ENCODE data around the gene POU4F3. TPM values are rescaled to one million over a fixed set of nuclear protein-coding genes. Genes with fewer than 3 reads are reported as not detected.

Gene POU4F3
- total RNA-seq, 1 donor from 2014 or later: not detected

DNA sequence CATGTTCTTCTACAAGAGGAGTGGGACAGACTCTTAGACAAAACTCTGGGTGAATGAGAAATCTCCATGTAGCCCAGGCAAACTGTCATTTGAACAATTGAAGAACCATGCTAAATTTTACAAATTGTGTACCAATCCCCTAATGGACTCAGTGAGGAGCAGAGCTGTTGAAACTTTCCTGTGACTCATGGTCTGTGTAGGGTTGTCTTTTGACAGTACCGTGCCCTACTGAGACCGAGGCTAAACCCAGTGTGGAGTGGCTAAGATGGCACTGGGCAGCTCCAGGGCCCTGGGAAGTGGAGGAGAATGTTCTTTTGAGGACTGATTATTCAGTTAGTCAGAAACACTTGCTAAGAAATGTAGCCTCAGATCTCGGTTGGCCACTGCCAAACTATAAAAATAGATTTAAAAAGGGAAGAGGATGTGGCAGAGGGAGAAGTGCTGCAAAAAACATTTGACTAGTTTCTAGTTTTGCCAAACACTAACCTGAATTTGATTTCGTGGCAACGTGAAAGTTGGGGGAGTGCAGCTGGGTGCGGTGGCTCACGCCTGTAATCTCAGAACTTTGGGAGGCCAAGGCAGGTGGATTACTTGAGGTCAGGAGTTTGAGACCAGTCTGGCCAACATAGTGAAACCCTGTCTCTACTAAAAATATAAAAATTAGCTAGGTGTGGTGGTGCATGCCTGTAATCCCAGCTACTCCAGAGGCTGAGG lies 24.7 kb downstream of the POU4F3 start:
- Histone ChIP-seq H3K27ac (replicated peaks) (no peak overlapping the region), H3K27me3 (ENCODE audit: low read depth) (peaks cover 29% of the 10 kb centered on the region), H3K9me3 (replicated peaks) (no peaks in the 10 kb centered on the region), H3K4me1 (peaks cover 10% of the 10 kb centered on the region), H3K36me3 (no peaks in the 10 kb centered on the region), H3K4me3 (no peak overlapping the region)
- intact Hi-C loops (cut with micrococcal nuclease): no loop called here
- DNase-seq: no peak
- TF ChIP-seq CTCF (IDR thresholded peaks at IDR 0.05; ENCODE audit: borderline replicate concordance): no peak

DNA sequence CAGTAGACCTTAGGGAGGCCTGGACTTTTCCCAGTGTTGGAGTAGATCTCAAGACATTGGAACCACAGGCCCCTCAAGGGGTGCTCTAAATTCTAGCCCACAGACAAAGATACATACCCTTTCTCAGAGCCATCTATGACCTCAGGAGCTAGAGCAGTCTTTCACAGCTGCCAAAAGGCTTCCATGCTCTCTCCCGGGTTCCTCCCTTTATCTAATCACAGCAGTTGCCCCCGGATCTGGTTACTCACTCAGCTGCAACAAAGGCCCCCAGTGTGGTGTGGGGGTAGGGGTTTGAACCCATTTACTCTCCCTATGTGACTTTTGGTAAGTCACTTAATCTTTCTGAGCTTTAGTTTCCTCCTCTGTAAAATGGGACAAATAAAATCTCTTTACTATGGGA lies 27.0 kb downstream of the POU4F3 start:
- intact Hi-C loops (cut with micrococcal nuclease): no loop called here
- H3K9me3 ChIP-seq (replicated peaks): no peaks in the 10 kb centered on the region

GRCh38 chr5:146366904-146367303 lies 28.3 kb downstream of the POU4F3 start:
- peaks cover 15% of the 10 kb centered on the region for H3K27me3 ChIP-seq (ENCODE audit: low read depth)
- DNase-seq: no peak
- intact Hi-C loops (cut with micrococcal nuclease): no loop called here
- H3K36me3 ChIP-seq: no peaks in the 10 kb centered on the region
- H3K4me1 ChIP-seq: peaks cover 10% of the 10 kb centered on the region
- H3K4me3 ChIP-seq: no peak overlapping the region
- no peak for TF ChIP-seq CTCF (IDR thresholded peaks at IDR 0.05; ENCODE audit: borderline replicate concordance)
- H3K27ac ChIP-seq (replicated peaks): no peak overlapping the region
- H3K9me3 ChIP-seq (replicated peaks): no peaks in the 10 kb centered on the region

More for the DNA sequence above, 27.0 kb downstream of the POU4F3 start:
- peaks cover 24% of the 10 kb centered on the region for H3K27me3 ChIP-seq (ENCODE audit: low read depth)
- no peak overlapping the region for H3K27ac ChIP-seq (replicated peaks)
- no peak for DNase-seq
- no peak overlapping the region for H3K4me3 ChIP-seq
- peaks cover 10% of the 10 kb centered on the region for H3K4me1 ChIP-seq
- H3K36me3 ChIP-seq: no peaks in the 10 kb centered on the region
- no peak for TF ChIP-seq CTCF (IDR thresholded peaks at IDR 0.05; ENCODE audit: borderline replicate concordance)

DNA sequence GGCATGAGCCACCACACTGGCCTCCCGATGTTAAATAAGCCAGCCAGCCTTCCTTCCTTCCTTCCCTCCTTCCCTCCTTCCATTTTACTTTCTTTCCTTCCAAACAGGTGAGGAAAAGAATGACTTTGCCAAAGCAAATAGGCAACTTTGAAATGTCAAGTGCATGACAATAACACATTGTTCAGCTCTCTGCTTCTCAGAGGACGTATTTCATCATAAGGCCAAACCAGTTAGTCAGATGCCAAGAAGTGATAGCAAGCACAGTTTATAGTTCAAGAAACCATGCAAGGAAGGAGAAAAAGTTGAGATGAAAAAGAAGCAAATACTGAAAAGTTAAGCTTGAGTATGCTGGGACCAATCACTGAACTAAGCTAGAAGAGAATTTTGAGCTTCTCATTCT lies 29.5 kb downstream of the POU4F3 start:
- no peak for DNase-seq
- no peak for TF ChIP-seq CTCF (IDR thresholded peaks at IDR 0.05; ENCODE audit: borderline replicate concordance)
- no peaks in the 10 kb centered on the region for H3K36me3 ChIP-seq
- H3K27ac ChIP-seq (replicated peaks): no peak overlapping the region
- no peaks in the 10 kb centered on the region for H3K9me3 ChIP-seq (replicated peaks)
- peaks cover 8% of the 10 kb centered on the region for H3K4me1 ChIP-seq
- H3K27me3 ChIP-seq (ENCODE audit: low read depth): peaks cover 15% of the 10 kb centered on the region
- no peak overlapping the region for H3K4me3 ChIP-seq
- intact Hi-C loops (cut with micrococcal nuclease): no loop called here

DNA sequence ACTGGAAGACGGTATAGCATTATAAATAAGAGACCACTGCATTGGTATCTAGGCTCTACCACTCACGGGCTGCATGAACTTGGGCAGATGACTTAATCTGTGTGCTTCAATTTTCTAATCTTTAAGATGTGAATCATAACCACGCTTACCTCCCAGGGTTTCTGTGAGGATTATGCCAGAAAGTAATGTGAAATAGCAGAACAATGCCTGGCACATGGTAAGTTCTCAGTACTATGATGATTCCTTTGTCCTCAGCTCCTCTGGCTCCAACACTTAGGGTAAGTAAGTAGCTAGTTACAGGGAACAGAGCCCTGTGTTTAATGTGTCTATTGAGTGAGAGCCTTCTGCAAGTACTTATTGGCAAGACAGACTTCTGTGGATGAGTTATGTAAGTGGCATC lies 31.1 kb downstream of the POU4F3 start:
- Histone ChIP-seq H3K27ac (replicated peaks) (no peak overlapping the region), H3K36me3 (no peaks in the 10 kb centered on the region), H3K27me3 (ENCODE audit: low read depth) (peaks cover 22% of the 10 kb centered on the region), H3K4me1 (no peaks in the 10 kb centered on the region), H3K4me3 (no peak overlapping the region), H3K9me3 (replicated peaks) (no peaks in the 10 kb centered on the region)
- no peak for TF ChIP-seq CTCF (IDR thresholded peaks at IDR 0.05; ENCODE audit: borderline replicate concordance)
- intact Hi-C loops (cut with micrococcal nuclease): no loop called here
- no peak for DNase-seq
